ENCODE measurements around the gene ZPLD1. TPM values are rescaled to one million over a fixed set of nuclear protein-coding genes. Genes with fewer than 3 reads are reported as not detected.

ZPLD1 gene
- polyA plus RNA-seq (2012; ENCODE audit: insufficient read length, low read depth) = not detected

DNA sequence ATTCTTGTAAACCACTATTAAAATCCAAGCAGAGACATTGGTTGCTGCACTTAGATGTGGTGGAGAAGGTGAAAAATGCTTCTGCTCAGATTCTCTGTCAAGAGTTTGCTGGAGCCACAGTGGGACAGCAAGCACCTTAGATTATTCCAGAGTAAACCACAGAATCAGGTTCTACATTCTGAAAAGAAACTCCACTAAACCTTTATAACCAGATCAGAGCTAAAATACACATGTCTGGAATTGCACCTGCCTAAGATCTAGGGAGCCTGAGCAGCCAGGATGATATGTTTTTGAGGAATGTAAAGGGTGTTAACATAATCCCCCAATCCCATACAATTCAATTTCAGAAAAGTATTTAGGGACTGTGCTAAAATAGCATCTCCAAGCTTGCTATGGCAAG, at the start of gene ZPLD1:
Gene ZPLD1, plus strand, starts transcription at position 301 of the 400 bp plus-strand sequence. CDS start 3,473 bp downstream, outside the sequence.
- TF ChIP-seq REST (IDR thresholded peaks at IDR 0.05; ENCODE audit: insufficient read depth in 1 of 2, low read depth in 2 of 2, low read length in 2 of 2) = no peak
- TF ChIP-seq TAF1 (IDR thresholded peaks at IDR 0.05; ENCODE audit: borderline replicate concordance, insufficient read depth, low read length) = no peak

GRCh38 chr3:102390171-102390864, 44.5 kb upstream of the ZPLD1 start:
- TF ChIP-seq REST (IDR thresholded peaks at IDR 0.05; ENCODE audit: insufficient read depth in 1 of 2, low read depth in 2 of 2, low read length in 2 of 2) (no peak), POLR2AphosphoS5 (IDR thresholded peaks at IDR 0.05; ENCODE audit: low read depth, low read length) (no peak), TAF1 (IDR thresholded peaks at IDR 0.05; ENCODE audit: borderline replicate concordance, insufficient read depth, low read length) (no peak), FOXP2 (optimal IDR thresholded peaks at IDR 0.05; ENCODE audit: borderline replicate concordance, extremely low read depth, extremely low read length, insufficient read depth) (no peak), SIN3A (IDR thresholded peaks at IDR 0.05; ENCODE audit: borderline replicate concordance, insufficient read depth, low read length) (no peak)

GRCh38 chr3:102390916-102391315, 43.9 kb upstream of the ZPLD1 start:
- no peak for TF ChIP-seq TAF1 (IDR thresholded peaks at IDR 0.05; ENCODE audit: borderline replicate concordance, insufficient read depth, low read length)
- no peak for TF ChIP-seq POLR2AphosphoS5 (IDR thresholded peaks at IDR 0.05; ENCODE audit: low read depth, low read length)
- TF ChIP-seq FOXP2 (optimal IDR thresholded peaks at IDR 0.05; ENCODE audit: borderline replicate concordance, extremely low read depth, extremely low read length, insufficient read depth) = no peak
- TF ChIP-seq SIN3A (IDR thresholded peaks at IDR 0.05; ENCODE audit: borderline replicate concordance, insufficient read depth, low read length) = no peak
- no peak for TF ChIP-seq REST (IDR thresholded peaks at IDR 0.05; ENCODE audit: insufficient read depth in 1 of 2, low read depth in 2 of 2, low read length in 2 of 2)

GRCh38 chr3:102391491-102391890, 43.3 kb upstream of the ZPLD1 start:
- TF ChIP-seq REST (IDR thresholded peaks at IDR 0.05; ENCODE audit: insufficient read depth in 1 of 2, low read depth in 2 of 2, low read length in 2 of 2) (no peak), TAF1 (IDR thresholded peaks at IDR 0.05; ENCODE audit: borderline replicate concordance, insufficient read depth, low read length) (no peak), SIN3A (IDR thresholded peaks at IDR 0.05; ENCODE audit: borderline replicate concordance, insufficient read depth, low read length) (no peak), POLR2AphosphoS5 (IDR thresholded peaks at IDR 0.05; ENCODE audit: low read depth, low read length) (no peak), FOXP2 (optimal IDR thresholded peaks at IDR 0.05; ENCODE audit: borderline replicate concordance, extremely low read depth, extremely low read length, insufficient read depth) (no peak)

DNA sequence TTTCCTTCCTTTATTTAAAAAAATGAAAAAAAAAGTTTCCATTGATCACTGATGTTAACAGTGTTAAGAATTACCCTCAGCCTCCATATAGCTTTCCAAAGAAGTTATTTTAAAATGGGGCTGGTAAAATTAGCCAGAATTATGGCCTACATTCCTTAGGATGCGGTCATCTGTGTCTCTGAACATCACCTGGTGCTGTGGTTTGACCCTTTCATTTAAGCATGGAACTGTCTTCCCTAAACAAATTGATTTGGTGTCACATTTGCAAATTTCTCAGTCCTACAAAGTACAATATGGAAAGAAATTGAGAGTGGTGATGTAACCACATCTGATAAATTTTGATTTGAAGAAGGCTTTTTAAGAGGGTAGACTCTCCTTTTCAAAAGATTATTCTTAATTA, 40.3 kb upstream of the ZPLD1 start:
- TF ChIP-seq POLR2AphosphoS5 (IDR thresholded peaks at IDR 0.05; ENCODE audit: low read depth, low read length) = no peak
- no peak for TF ChIP-seq SIN3A (IDR thresholded peaks at IDR 0.05; ENCODE audit: borderline replicate concordance, insufficient read depth, low read length)
- no peak for TF ChIP-seq TAF1 (IDR thresholded peaks at IDR 0.05; ENCODE audit: borderline replicate concordance, insufficient read depth, low read length)
- no peak for TF ChIP-seq REST (IDR thresholded peaks at IDR 0.05; ENCODE audit: insufficient read depth in 1 of 2, low read depth in 2 of 2, low read length in 2 of 2)
- no peak for TF ChIP-seq FOXP2 (optimal IDR thresholded peaks at IDR 0.05; ENCODE audit: borderline replicate concordance, extremely low read depth, extremely low read length, insufficient read depth)

All from PFSK-1 (cell line).